NCI-H1092 treated with DMSO at 0.1 percent for 48 hours (cell line): Measurements from ENCODE around the gene CTIF.

Source experiments
- DNase-seq: peaks from one replicate; lab custom pipeline; 2025; lab: John Stamatoyannopoulos, UW

CTIF gene

DNA sequence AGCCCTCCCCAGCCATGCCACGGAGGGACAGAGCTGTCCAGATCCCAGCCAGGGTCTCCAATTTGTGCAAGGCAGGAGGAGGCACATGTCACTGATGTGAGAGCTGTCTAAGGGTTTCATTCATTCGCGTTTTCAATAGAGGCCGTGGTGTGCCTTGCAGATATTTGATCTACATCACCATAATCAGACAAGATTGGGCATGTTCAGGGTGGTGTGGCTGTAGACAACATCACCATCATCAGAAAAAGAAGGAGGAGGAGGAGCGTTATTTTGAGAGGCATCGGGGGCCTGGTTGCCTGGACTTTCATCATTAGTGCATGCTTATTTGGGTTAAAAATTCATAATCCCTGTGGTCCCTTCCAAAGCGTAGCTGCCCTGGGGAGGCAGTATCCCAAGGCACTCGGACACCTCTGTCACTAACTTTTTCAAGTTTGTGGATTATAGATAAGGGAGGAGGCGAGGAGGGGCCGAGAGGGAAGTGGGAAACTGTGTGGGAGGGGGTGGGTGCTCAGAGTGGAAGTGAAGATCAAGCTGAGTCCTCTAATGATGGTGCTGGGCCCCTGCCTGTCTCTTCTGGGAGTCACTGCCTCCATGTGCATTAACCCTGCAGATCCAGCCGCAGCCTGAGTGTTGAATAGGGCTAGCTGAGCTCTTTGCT, 194.1 kb downstream of the CTIF start:
- no peak for DNase-seq

- no peak for DNase-seq
These were observed 194.9 kb downstream of the CTIF start for GRCh38 chr18:48733643-48734253.

DNA sequence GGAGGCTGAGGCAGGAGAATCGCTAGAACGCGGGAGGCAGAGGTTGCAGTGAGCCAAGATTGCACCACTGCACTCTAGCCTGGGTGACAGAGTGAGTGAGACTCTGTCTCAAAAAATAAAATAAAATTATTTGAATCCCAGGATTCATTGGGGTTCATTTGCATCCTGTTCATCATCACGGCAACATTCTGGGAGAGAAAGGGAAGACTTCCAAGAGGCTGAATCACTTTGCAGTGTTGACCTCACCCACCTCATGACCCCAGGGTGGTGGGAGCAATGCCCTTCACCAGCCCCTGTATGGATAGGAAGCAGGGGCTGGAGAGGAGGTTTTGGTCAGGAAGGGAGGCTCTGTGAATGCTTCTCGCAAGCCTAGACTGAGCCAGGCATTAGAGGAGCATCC, 195.6 kb downstream of the CTIF start:
- no peak for DNase-seq

GRCh38 chr18:48735080-48735676, 196.3 kb downstream of the CTIF start:
- no peak for DNase-seq

DNA sequence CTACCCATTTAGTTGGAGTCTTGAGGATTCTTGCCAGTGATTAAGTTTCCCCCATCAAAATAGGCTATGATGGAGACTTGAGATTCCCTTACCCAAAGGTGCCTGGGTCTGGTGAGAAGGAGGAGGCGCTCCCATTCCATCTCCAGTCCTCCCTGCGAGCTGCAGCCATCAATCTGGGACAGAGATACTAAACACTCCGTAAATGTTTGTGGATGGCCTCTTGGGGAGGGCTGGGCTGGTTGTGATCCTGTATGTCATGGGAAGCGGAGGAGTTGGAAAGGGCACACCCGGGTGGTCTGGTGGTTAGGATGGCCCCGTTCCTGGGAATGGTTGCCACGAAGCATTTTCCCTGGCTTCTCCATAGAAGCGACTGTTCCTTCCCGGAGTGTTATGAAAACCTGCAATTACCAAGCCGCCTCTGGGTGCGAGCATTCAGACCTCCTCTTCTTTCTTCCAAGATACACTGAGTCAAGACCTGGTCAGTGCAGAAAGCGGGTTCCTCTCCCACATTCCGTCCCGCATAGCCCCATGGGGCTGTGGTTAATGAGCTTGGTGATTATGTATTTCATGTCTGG, 196.9 kb downstream of the CTIF start:
- no peak for DNase-seq

DNA sequence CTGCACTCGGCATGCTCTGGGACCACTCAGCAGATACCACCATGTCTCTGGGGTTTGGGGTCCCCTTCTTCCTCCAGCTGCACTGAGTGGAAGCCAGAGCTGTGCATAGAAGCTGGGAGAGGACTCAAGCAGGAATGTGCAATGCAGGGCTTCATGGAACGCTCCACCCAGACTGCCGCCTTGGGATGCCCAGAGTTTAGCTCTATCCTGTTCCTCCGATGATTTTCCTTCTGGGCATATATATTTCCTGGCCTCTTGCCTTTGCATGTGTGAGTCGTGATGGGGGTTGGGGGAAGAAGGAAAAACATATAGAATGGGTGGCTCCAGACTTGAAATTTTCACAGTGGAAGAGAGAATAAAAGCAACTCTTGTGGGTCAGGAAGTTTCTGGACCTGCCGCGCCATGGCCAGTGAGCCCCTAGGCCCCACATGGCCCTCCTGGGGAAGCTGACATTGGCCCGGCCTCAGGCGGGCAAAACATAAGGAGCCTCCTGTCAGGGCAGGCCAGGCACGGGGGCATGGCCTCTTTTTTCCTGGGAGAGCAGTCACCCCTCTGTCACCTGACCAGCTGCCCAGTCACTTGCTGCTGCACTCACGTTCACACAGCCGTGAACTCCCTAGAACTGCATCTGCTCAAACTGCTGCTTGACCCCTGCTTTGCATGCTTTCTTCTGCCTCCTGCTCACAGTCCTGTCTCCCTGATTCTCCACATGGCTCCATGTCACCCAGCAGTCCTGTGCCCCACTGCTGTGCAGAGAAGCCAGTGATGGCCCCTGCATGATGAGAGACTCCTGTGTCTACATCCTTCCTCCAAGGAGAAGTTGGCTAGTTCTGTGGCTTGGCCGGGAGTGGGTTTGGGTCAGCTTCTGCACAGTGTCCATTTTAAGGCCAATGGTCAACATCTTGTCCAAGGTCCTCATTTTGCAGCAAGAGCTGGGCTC, 197.8 kb downstream of the CTIF start:
- DNase-seq = no peak

DNA sequence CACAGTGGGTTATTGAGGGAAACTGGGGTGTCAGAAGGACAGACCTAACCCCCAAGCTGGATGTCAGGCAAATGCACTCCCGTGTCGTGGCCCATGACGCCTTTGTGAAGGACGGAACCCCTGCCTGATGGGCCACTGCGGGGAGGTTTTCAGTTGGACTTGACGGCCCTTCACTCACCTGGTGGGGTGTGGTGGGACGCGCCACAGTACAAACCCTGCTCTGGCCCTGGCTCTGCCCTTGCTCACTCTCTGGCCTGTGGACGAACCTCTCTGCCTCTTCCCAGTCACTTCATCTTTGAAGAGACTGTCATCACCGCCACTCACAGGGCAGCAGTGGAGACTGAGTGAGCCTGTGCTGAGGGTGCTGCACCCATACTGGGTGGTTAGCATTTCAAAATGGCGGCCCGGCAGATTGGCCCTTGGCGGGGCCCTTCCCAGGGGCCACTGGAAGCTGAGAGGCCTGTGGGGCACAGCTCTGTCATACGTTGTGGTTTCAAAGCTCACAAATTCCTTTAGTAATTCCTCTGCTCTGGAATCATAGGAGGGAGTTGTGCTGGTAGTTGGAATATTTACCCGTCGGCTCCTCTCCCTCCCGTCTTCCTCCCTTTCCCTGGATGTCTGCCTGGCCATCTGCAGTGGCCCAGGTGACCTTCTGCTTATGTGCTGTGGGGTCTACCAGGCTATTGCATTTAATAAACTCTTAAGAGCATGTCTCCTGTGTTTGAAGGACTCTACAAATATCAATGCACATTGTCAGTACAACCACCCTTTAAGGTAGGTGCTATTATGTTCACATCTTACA, 200.6 kb downstream of the CTIF start:
- no peak for DNase-seq

GRCh38 chr18:48740068-48740440, 201.2 kb downstream of the CTIF start:
- DNase-seq = no peak

- DNase-seq = no peak
These were observed 202.1 kb downstream of the CTIF start for GRCh38 chr18:48740851-48741485.

GRCh38 chr18:48741866-48742265, 203.0 kb downstream of the CTIF start:
- no peak for DNase-seq

DNA sequence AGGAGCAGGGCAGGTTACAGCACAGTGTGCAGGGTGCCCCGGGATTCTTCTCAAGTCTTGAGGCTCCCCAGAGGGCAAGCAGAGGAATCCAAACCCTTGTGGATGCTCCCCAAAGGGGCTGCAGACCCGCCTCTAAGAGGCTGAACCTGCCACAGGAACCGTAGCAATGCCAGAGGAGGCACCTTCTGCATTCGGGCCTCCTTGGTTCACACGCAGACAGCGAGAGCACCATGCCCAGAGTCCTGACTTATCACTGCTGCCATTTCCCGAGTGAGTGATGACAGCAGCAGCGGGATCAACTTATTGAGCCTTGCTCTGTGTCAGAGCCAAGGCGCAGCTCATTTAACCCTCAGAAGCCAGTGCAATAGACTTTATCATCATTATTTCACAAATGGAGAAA, 203.5 kb downstream of the CTIF start:
- no peak for DNase-seq

DNA sequence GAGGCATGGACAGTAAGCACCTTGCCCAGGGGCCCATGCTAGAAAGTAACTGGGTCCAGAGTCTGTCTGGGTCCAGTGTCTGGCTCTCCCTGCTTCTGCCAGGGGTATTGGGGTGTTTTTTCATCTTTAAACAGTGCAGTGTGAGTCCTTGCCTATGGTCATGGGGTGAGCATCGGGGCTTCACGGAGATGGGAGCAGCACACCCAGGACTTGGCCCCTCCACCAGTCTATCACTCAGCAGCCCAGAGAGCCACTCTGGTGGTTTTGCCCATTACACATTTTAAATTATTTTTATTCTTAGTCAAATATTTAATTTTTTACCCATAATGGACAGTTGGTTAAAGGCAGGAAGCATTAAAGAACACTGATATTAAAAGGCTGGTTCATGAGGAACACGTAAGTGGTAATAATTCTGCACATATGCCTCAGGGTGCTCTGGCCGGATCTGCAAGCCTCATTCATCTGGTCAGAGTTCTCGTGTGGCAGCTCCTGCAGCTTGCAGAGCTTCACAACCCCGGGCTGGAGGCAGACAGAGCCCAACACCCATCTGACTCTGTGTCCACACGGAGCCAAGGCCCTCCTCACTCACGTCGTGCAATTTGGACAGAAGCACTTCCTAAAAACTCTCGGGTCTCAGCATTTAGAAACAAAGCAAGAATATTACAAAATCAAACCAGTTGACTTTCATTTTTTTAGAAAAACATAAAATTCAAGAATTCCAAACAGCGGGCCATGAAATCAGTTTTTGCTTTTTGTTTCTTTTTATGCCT, 204.1 kb downstream of the CTIF start:
- DNase-seq = no peak

GRCh38 chr18:48743886-48744285, 205.1 kb downstream of the CTIF start:
- DNase-seq = no peak

GRCh38 chr18:48745293-48745692, 206.5 kb downstream of the CTIF start:
- no peak for DNase-seq

- DNase-seq = no peak
These were observed 210.9 kb downstream of the CTIF start for GRCh38 chr18:48749768-48750167.

DNA sequence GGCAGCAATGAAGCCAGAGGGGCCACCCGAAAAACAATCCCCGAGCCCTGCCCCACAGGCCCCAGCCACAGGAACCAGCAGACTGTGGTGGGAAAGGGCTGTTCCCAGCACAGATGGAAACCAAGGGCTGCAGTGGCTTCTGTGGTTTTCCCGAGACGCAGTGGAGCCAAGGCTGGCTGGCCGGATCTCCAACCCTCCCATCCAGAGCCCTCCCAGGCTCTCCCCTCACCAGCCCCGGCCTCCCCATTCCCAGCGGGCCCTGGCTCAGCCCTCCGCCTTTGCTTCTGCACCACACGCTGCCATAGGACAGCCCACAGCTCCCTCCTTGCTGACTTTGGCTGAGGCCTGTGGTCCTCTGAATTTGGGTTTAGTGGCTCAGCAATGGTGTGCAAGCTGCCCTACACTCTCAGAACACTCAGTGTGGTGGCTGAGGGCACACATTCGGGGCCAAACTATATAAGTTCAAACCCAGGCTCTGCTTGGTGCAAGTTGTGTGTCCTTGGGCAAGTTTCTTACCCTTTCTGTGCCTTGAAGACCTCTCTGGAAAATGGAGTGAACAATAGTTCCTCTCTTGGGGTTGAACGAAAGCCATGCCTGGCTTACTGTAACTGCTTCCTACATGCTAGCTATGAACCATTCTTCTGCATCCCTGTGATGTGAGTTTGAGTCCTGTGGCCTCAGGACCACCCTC, 211.8 kb downstream of the CTIF start:
- DNase-seq = no peak

GRCh38 chr18:48751727-48752468, 213.1 kb downstream of the CTIF start:
- DNase-seq = no peak

- no peak for DNase-seq
These were observed 213.6 kb downstream of the CTIF start for GRCh38 chr18:48752478-48752877.

GRCh38 chr18:48752928-48753327, 214.1 kb downstream of the CTIF start:
- no peak for DNase-seq
